SKM-1 (cell line): Measurements from ENCODE around the gene SC5D.

Experiments
- DNase-seq: peaks from one replicate; lab custom pipeline; 2025; ENCODE audit not compliant: unreplicated experiment; lab: John Stamatoyannopoulos, UW

Gene SC5D, protein sequence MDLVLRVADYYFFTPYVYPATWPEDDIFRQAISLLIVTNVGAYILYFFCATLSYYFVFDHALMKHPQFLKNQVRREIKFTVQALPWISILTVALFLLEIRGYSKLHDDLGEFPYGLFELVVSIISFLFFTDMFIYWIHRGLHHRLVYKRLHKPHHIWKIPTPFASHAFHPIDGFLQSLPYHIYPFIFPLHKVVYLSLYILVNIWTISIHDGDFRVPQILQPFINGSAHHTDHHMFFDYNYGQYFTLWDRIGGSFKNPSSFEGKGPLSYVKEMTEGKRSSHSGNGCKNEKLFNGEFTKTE

DNA sequence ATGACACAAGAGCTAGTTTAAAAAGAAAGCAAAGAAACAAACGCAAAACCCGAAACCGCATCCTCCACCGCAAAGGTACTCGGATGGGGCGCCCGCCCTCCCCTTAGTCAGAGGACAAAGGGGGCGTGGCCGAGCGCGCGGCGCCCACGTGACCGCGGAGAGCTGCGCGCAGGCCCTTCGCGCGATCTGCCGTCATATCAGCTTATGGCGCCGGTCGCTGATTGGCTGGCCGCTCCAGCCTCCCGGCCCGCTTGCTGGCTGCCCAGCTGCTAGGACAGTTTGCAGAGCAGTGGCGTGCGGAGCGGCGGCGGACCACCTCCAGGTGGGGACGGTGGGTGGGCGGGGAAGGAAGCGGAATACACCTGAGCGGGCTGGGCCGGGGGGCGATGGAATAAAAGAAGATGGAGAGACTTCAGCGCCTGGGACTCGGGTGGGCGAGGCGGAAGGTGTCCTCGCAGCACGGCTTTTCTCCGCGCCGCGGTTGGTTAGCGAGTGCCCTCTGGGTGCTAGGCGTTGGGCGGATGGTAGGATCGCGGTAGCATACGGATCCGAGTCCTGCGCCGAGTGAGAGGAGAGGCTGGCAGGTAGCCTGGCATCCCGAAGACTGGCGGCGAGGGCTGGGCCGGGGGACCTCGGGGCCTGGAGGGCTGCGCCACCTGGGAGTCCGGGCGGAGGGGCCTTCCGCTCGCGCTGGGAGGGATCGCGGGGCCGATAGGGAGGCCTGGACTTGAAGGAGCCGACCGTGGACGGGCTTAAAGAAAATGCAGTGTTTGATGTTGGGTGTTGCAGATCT is at the start of gene SC5D:
Gene SC5D (plus strand): TSS at position 277 of the 793 bp plus-strand sequence. CDS start 10,605 bp downstream, outside the sequence.
- peak; percentile 77 for DNase-seq

DNA sequence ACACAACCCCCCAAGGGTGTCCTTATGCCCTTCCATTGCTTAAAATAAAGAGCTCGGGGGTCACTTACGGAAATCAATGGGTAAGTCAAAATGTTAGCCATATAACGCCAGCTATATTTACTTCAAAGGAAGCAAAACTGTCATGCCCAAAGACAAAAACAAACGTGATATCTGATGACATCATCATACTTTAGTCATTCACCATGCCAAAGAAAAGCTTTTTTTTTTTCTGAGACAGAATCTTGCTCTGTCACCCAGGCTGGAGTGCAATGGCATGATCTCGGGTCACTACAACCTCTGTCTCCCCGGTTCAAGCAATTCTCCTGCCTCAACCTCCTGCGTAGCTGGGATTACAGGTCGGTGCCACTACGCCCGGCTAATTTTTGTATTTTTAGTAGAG is 47.7 kb upstream of the SC5D start:
- no peak for DNase-seq

DNA sequence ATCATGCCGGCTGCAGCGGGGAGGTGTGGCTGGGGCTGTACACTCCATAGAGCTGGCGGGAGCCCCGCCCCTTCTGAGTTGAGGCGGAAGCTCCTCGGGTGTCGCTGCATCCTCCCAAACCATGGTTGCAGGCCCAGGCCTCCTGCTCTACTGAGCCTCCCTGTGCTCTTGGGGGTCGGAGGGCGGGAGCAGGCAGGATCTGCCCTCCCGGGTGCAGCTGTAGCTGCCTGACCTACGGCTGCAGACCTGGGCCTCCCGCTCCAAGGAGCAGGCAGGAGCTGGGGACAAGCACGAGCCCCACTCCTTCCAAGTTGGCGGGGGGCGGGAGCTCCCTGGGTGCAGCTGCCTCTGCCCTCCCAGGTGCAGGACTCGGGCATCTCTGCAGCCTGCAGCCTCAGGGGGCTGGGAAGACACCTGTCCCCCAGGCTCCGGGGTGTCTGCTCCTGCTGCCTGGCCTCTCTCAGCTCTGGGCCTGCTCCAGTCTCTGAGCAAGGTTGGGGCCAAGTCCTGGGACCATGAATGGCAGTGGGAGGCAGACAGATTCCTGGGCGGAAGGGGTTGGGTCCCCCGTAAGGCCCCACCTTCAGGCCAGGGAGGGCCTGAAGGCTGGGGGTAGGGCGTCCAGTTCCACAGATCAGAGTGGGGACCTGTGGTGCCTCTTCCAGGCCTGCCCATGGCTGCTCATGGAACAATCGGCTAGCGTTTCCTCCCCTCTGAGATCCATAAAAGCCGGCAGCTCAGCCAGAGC is 46.4 kb upstream of the SC5D start:
- DNase-seq = no peak

DNA sequence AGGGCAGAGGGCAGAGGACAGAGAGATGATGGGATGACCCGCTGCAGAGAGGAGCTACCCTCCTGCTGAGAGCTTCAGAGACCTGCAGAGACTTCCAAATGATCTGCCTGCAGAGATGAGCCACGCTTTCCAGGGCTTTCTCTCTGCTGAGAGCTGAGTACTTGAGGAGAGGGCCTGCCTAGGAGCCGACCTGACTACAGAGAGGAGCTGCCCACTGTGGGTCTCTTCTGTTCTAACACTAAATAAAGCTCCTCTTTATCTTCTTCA is 45.9 kb upstream of the SC5D start:
- DNase-seq = no peak

DNA sequence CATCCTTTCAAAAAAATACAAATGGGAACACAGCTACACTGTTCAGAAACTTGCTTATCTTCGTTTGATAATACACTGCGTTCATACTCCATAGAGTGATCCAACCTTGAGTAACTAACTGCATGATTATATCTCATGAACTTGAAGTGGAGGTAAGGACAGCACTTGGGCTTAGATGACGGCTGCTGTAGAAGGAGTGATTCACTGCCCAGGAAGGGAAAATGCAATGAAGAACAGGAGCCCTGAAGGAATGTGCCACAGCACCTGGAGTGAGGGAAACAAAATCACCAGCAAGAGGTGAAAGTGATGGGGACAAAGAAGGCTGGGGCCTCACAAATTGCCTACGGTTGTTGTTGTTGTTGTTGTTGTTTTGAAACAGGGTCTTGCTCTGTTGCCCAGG is 44.1 kb upstream of the SC5D start:
- no peak for DNase-seq

DNA sequence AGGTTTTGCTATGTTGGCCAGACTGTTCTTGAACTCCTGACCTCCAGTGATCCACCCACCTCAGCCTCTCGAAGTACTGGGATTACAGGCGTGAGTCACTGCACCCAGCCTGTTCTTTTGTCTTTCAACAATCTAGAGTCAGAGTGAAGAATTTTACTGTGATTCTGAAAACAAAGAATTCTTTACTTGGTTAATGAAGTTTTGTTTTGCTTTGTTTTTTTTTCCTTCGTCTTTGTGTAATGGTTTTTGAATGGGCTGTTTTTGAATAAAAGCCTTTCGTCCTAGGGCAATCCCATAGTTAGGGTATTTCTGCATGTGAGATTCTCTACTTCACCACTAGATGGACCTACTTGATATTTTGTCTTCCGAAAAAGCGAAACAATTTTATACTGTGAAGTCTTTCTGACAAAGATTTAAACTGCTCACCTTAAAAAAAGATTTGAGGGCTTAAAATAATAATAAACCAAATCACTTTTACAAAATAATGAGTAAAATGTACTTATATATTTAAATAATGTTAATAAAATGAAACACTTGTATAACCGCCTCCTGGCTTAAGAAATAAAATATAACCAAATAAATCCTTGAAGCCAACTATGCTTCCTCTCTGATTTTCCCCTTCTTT is 43.4 kb upstream of the SC5D start:
- DNase-seq = no peak

DNA sequence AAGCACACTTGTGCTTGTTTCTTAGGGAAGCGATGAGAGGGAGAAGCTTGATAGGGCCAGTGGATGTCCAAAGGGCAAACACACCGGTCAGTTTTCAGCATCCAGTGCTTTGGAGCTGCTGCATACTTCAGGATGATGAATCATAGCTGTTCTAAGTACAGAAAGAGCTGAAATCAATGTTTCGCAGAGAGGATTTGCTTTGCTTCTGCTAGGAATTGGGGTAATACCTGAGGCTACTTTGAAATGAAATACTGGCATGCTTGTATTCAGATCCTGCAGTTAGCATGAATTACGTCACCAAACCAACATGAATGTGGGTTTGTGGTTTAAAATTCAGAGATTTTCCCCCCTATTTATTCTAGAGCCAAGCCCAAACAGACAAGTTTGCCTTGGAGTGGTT is 41.7 kb upstream of the SC5D start:
- no peak for DNase-seq

DNA sequence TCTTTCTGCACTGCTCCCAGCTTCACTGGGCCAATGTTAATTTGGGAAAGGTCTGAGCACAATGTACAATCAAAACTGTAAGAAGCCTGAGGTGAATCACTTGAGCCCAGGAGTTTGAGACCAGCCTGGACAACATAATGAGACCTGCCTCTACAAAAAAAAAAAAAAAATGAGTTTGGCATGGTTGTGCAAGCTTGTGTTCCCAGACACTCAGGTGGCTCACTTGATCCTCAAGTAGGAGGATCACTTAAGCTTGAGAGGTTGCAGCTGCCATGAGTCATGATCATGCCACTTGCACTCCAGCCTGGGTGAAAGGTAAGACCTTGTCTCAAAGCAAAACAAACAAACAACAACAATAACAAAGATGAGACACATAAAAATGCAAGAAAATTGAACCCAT is 38.6 kb upstream of the SC5D start:
- DNase-seq = no peak

DNA sequence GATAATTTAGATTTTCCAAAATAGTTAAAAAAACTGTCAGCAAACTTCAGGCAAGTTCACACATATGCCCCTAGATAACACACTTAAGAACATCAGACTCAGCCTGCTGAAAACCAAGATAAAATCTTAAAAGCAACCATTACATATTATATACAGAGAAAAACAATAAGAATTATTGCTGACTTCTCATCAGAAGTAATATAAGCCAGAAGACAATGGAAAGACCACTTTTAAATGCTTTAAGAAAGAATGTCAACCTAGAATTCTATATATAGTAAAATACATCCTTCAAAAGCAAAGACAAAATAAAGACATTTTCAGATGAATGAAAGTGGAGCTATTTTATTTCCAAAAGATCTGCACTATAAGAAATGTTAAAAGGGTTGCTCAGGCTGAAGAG is 37.8 kb upstream of the SC5D start:
- DNase-seq = no peak

DNA sequence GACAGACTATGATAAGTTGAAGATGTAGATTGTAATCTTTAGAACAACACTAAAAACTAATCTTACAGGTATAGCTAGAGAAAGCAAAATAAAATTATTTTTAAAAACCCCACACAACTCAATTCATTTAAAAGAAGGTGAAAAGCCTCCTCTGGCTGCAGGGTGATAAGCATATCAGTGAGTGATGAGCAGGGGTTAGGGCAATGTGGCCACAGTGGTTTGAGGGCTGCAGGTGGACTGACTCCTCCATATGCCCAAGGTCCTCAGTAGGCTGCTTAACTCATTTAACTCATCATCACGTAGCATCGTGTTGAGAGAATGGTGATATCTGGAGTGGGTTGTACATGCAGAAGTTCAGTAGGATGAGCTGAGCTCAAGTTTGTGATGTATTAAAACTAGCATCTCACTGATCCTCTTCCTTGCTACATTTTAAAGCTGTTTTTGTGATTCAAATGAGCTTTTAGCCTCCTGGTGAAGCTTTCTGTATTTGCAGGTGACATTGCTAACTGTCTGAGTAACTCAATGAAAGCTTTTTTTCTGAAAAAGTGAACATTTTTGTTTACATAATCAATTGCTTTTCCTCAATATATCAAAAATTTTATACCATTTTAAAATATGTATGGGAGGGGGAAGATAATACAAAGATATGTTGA is 37.0 kb upstream of the SC5D start:
- no peak for DNase-seq

DNA sequence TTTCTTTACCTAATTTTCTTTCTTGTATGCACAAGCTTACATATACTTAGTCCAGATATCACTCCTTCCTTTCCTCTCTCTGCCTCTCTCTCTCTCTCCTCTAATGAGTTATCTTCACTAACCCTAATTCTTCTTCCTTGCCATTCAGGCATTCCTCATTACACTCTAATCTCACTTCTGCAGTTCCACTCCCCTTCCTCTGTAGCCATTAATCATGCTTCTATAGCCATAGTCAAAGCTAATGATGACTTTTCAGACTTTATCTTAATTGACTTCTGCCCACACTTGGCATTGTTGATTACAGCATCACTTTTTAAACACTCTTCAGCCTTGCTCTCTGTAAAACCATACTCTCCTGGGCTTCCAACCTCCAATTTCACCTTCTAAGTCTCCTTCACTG is 35.3 kb upstream of the SC5D start:
- DNase-seq = no peak

DNA sequence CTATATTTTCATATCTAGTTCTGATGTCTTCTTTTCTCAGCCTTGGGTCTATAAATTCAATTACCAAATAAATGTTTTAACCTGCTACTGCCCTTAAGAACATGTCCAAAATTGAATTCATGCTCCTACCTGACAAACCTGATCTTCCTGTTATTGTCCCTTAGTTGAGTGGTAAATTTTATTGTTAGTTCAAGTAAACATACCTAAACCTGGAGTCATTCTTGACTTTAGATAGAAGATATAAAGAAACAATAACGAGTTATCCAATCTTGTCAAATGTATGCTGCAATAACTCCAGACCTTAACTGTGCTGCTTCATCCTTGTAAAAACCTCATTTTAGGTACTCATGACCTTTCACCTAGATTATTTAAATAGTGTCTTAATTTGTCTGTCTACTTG is 34.6 kb upstream of the SC5D start:
- no peak for DNase-seq

DNA sequence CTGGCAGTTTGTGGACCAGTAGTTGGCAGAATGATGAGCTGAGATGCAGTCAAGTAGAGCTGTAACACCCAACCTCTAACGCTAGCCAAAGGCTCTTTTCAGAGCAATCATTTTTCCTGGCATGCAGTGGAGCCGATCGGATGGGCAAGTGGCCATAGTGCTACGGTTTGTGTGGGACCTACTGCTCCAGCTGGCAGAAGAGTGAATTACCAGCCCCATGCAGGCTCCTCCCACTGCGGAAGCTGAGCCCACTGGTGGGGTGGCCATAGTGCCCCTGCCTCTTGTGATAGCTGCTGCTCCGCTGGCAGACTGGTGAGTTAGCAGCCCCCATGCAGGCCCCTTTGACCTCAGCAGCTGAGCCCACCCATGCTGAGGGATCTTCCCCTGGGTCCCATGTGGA is 27.0 kb upstream of the SC5D start:
- no peak for DNase-seq

DNA sequence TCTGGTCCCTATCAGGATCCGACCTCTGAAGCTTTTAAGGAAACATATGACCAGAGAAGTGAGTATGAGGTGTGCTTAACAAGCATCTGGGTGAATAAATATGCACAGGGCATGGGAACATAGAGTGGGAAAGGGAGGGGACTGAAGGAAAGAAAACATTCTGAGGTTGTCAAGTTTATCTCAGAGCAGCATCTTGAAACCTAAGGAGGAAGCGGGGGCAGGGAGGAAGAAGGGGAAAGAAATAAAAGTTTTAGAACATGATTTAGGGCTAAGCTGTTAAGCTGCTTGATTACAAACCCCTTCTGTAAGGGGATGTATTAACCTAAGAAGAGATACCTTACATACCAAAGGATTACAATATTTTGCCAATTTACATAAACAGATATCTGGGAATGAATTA is 24.0 kb upstream of the SC5D start:
- no peak for DNase-seq

DNA sequence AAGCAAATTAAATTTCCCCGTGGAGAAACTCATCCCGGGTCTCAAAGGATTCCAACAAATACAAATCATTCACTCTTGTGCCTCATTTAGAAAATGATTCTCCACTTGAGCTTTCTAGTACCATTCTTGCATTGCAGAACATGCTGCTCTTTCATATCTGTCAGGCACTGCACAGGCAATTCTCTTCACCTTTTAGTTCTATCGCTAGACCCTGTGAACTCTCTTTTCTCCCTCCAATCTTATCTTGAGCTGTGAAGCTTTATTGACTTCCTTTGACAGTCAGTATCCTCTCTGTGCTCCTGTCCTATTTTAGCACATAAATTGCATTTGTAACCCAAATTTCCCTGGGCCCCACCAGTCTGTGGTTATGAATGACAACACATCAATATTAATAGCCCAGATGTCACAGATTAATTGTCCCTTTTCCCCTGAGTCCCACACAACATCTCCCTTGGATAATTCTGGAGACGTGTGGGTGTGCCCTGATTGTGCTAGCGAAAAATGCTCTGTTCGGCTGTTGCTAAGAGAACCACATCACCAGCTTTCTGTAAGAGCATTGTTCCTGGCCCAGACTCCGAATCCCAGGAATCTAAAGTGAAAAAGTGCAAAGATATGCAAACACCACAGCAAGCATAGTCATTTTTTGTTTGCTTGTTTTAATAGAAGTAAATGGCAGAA is 22.4 kb upstream of the SC5D start:
- no peak for DNase-seq

DNA sequence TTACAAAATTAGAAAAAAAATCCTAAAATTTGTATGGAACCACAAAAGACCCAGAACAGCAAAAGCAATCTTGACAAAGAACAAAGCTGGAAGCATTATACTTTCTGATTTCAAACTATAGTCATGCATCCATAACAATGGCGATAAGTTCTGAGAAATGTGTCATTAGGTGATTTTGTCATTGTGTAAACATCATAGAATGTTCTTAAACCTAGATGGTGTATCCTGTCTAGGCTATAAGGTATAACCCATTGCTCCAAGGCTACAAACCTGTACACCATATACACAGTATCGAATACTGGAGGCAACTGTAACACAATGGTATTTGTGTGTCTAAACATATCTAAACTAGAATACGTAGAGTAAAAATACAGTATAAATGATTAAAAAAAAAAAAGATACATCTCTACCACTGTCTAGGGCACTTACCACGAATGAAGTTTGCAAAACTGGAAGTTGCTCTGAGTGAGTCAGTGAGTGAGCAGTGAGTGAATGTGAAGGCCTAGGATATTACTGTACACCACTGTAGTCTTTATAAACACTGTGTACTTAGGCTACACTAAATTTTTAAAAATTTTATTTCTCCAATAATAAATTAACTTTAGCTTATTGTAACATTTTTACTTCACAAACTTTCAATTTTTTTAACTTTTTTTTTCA is 18.1 kb upstream of the SC5D start:
- DNase-seq = no peak

DNA sequence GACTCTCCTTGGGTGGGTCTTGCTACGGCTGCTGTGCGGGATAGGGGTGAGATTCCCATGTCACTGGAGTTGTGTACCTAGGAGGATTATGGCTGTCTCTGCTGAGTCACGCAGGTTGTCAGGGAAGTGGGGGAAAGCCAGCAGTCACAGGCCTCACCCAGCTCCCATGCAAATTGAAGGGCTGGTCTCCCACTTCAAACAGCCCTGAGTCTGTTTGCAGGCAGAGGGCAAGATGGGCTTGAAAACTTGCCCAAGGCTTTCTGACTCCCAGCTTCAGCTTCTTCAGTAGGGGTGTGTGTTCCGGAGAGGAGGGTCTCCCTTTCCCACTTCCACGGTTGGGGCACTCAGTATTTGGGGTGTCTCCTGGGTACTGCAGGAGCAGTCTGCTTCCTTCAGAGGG is 10.9 kb upstream of the SC5D start:
- no peak for DNase-seq

DNA sequence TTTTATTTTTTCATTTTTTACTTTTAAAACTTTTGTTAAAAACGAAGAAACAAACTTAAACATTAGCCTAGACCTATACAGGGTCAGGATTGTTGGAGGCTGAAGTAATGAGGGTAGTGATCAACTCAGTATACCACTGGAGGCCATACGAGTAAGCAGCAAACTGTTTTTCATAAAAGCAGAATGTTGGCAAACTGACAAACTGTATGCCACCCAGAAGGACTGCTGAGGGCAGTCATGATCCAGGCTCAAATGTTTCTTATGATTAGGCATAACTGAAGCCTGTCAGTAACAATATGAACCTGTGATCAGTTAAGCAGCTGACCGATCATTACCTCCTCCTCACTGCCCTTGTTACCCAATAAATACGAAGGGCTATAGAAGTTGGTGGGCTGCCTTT is 10.2 kb upstream of the SC5D start:
- DNase-seq = no peak

DNA sequence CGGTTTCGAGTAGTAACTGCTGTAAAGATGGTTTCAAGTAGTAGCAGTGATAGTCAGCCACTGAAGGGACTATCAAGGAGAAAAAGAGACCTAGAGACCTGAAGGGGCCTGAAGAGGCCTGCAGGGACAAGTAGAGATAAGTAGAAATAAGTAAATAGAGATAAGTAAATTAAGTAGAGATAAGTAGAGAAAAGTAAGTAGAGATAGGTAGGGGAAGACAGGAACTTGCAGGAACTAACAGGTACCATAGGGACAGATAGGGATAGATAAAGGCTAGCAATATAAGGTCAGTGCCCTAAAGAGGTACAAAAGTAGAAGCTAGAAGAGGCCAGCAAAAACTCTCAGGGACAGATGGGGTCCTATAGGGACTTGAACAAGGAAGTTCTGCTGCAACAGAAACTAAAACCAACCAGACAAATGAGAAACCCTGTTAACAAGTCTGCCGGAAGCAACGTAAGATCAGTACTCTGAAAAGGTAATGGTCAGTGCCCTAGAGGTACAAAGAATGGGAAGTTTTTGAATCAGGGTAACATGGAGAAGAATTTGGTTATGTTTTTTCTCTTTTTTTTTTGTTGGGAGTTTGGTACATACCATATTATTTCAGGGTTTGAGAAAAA is 9.6 kb upstream of the SC5D start:
- no peak for DNase-seq

DNA sequence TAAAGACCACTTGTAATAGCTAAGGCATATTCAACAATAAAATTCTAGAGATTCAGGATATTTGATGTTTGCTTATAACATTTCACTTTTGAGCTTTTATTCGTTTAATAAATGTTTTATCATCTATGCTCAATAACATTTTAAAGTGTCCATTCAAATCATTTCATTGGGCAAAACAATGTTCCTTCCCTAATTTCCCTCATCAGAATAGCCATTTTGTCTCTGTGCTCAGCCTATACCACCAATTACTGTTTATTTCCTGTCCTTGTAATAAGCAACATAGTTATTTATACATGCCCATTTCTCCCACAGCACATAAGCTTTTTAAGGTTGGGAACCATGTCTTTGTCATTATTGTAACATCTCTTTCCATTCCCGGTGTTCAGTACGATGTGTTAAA is 1.3 kb upstream of the SC5D start:
- DNase-seq = no peak
